H1 (cell line): Measurements from ENCODE around the gene C9orf152. TPM values are rescaled to one million over a fixed set of nuclear protein-coding genes. Genes with fewer than 3 reads are reported as not detected.
A peak's percentile ranks its signal among the peaks of the same experiment; 100 is the strongest.
"Not testable (repeated sequence)": the region's sequence is repeated elsewhere in the genome, so short reads cannot be mapped to it uniquely, and the experiment has no call there.

Source experiments
- CTCF ChIA-PET: fragments of 300-600 bp; sonication (Branson Sonifier 250); formaldehyde crosslinking; loops from one replicate; lab custom pipeline; 2021; ENCODE audit not compliant: partially characterized antibody; lab: Charles Lee
- POLR2A ChIA-PET: fragments of 300-600 bp; sonication (Branson Sonifier 250); formaldehyde crosslinking; loops from one replicate; lab custom pipeline; 2021; ENCODE audit warnings: inconsistent platforms; ENCODE audit not compliant: partially characterized antibody; lab: Charles Lee
- DNase-seq, 2 experiments: peaks; one replicate each; pipeline versions ENCODE4 v3.0.0 to v3.0.0-alpha.2; 2010 to 2022; ENCODE audit warnings: low spot score in 2 of 2, low read depth in 1 of 2, mixed read lengths in 1 of 2
- FAIRE-seq: peaks from 2 replicates; lab custom pipeline; 2011; peaks lifted over from hg19 to GRCh38; lab: Jason Lieb, UNC
- H2AFZ ChIP-seq: 2 replicates; pipeline ENCODE4 v1.8.1; 2012; ENCODE audit warnings: low read length, inconsistent platforms
- H2AK5ac ChIP-seq: 2 replicates; pipeline ENCODE4 v1.6.1; 2013; ENCODE audit warnings: low read depth, low read length
- H2BK120ac ChIP-seq: replicated peaks from 2 replicates; pipeline ENCODE3; 2013; ENCODE audit warnings: low read depth, low read length, inconsistent platforms
- H2BK12ac ChIP-seq: 2 replicates; pipeline ENCODE4 v1.6.1; 2013; ENCODE audit warnings: low read depth, low read length
- H2BK15ac ChIP-seq: 2 replicates; pipeline ENCODE4 v1.6.1; 2013; ENCODE audit warnings: low read length
- H2BK20ac ChIP-seq: 2 replicates; pipeline ENCODE4 v1.6.1; 2013; ENCODE audit warnings: low read length
- H2BK5ac ChIP-seq: 2 replicates; pipeline ENCODE4 v1.6.1; 2013; ENCODE audit warnings: low read depth, low read length
- H3K14ac ChIP-seq: 2 replicates; pipeline ENCODE4 v1.6.1; 2013; ENCODE audit warnings: inconsistent platforms; ENCODE audit not compliant: insufficient read length
- H3K18ac ChIP-seq: 2 replicates; pipeline ENCODE4 v1.6.1; 2013; ENCODE audit warnings: low read length; ENCODE audit errors: extremely low read depth
- H3K23ac ChIP-seq: 2 replicates; pipeline ENCODE4 v1.6.1; 2013; ENCODE audit warnings: inconsistent platforms; ENCODE audit not compliant: insufficient read length
- H3K23me2 ChIP-seq: 2 replicates; pipeline ENCODE4 v1.6.1; 2013; ENCODE audit warnings: low read depth, low read length
- H3K27ac ChIP-seq: 2 replicates; pipeline ENCODE4 v1.6.1; 2011; ENCODE audit warnings: low read depth, low read length, inconsistent platforms
- H3K27me3 ChIP-seq, 4 experiments: replicated peaks in 1 of 4; 1 replicate in 1 of 4; 2 replicates in 3 of 4; pipeline versions ENCODE4 v1.6.1 to v1.8.1; 2011 to 2013; ENCODE audit warnings: low read length in 3 of 4, mild to moderate bottlenecking in 3 of 4, inconsistent platforms in 2 of 4, mixed read lengths in 2 of 4, moderate library complexity in 1 of 4; ENCODE audit not compliant: control insufficient read depth in 3 of 4, insufficient read depth in 3 of 4; ENCODE audit errors: extremely low read depth in 1 of 4
- H3K36me3 ChIP-seq, 4 experiments: 2 replicates each; pipeline versions ENCODE4 v1.6.1 to v1.8.1; 2011 to 2013; ENCODE audit warnings: mild to moderate bottlenecking in 4 of 4, low read length in 3 of 4, moderate library complexity in 2 of 4, control low read depth in 1 of 4, inconsistent platforms in 1 of 4; ENCODE audit not compliant: insufficient read depth in 4 of 4, control insufficient read depth in 2 of 4
- H3K4ac ChIP-seq: replicated peaks from 2 replicates; pipeline ENCODE3; 2013; ENCODE audit warnings: low read length, low read depth, mixed read lengths, inconsistent platforms; ENCODE audit not compliant: insufficient read length
- H3K4me1 ChIP-seq, 4 experiments: replicated peaks in 1 of 4; 1 replicate in 1 of 4; 2 replicates in 3 of 4; pipeline versions ENCODE4 v1.6.1 to v1.8.1; 2011 to 2013; ENCODE audit warnings: low read length in 3 of 4, inconsistent platforms in 2 of 4, mixed read lengths in 1 of 4; ENCODE audit not compliant: insufficient read depth in 4 of 4, control insufficient read depth in 3 of 4
- H3K4me2 ChIP-seq, 2 experiments: 2 replicates each; pipeline versions ENCODE4 v1.6.1 to v1.8.1; 2011 to 2013; ENCODE audit warnings: low read depth in 2 of 2, low read length in 2 of 2, control low read depth in 1 of 2, inconsistent platforms in 1 of 2, mild to moderate bottlenecking in 1 of 2; ENCODE audit not compliant: insufficient read depth in 1 of 2
- H3K4me3 ChIP-seq, 4 experiments: fragments of 200-600, 300-600 bp in 1 of 4; sonication (generic), shearing (Covaris generic), sonication (Bioruptor Twin) in 1 of 4; 2 replicates each; pipeline versions ENCODE4 v1.5.1 to v1.8.1; 2011 to 2016; ENCODE audit warnings: low read length in 4 of 4, low read depth in 3 of 4, control low read depth in 2 of 4, inconsistent platforms in 2 of 4, mild to moderate bottlenecking in 2 of 4, mixed read lengths in 1 of 4, moderate library complexity in 1 of 4; ENCODE audit not compliant: insufficient read depth in 2 of 4; ENCODE audit errors: extremely low read depth in 1 of 4
- H3K56ac ChIP-seq: replicated peaks from 2 replicates; pipeline ENCODE3; 2013; ENCODE audit warnings: low read depth, mild to moderate bottlenecking, mixed read lengths, low read length, inconsistent platforms; ENCODE audit not compliant: insufficient read length
- H3K79me1 ChIP-seq: 2 replicates; pipeline ENCODE4 v1.6.1; 2013; ENCODE audit warnings: low read depth, low read length, control low read depth
- H3K79me2 ChIP-seq, 2 experiments: 2 replicates each; pipeline versions ENCODE4 v1.6.1 to v1.8.1; 2012 to 2013; ENCODE audit warnings: low read length in 2 of 2, mild to moderate bottlenecking in 2 of 2, inconsistent platforms in 1 of 2; ENCODE audit not compliant: insufficient read depth in 2 of 2, control insufficient read depth in 1 of 2
- H3K9ac ChIP-seq, 4 experiments: replicated peaks in 1 of 4; 1 replicate in 1 of 4; 2 replicates in 3 of 4; pipeline versions ENCODE4 v1.6.1 to v1.8.1; 2011 to 2013; ENCODE audit warnings: low read depth in 3 of 4, low read length in 3 of 4, control low read depth in 2 of 4, mild to moderate bottlenecking in 2 of 4, moderate library complexity in 2 of 4, inconsistent platforms in 1 of 4; ENCODE audit errors: extremely low read depth in 1 of 4
- H3K9me3 ChIP-seq, 2 experiments: 2 replicates each; pipeline versions ENCODE4 v1.6.1 to v1.8.1; 2012 to 2013; ENCODE audit warnings: mild to moderate bottlenecking in 2 of 2, moderate library complexity in 2 of 2, control low read depth in 1 of 2, inconsistent platforms in 1 of 2, low read depth in 1 of 2, low read length in 1 of 2, mixed read lengths in 1 of 2; ENCODE audit not compliant: insufficient read depth in 2 of 2
- H4K20me1 ChIP-seq, 2 experiments: replicated peaks in 1 of 2; 2 replicates each; pipeline versions ENCODE3 to v1.8.1; 2011 to 2013; ENCODE audit warnings: inconsistent platforms in 2 of 2, low read length in 2 of 2, mild to moderate bottlenecking in 1 of 2; ENCODE audit not compliant: insufficient read depth in 2 of 2, control insufficient read depth in 1 of 2
- H4K5ac ChIP-seq: 2 replicates; pipeline ENCODE4 v1.6.1; 2013; ENCODE audit warnings: low read length, low read depth, mixed read lengths, inconsistent platforms; ENCODE audit not compliant: insufficient read length
- H4K8ac ChIP-seq: 2 replicates; pipeline ENCODE4 v1.8.0; 2013; ENCODE audit warnings: mild to moderate bottlenecking, moderate library complexity, low read length, inconsistent platforms; ENCODE audit not compliant: insufficient read depth; ENCODE audit errors: extremely low read depth
- H4K91ac ChIP-seq: replicated peaks from 2 replicates; pipeline ENCODE3; 2013; ENCODE audit warnings: low read length, mixed read lengths, inconsistent platforms; ENCODE audit not compliant: insufficient read length
- BCL11A ChIP-seq, 2 experiments: IDR thresholded peaks; one replicate each; pipeline ENCODE4 v1.6.1; 2011; ENCODE audit warnings: low read depth in 2 of 2, low read length in 2 of 2, mild to moderate bottlenecking in 2 of 2
- EP300 ChIP-seq, 2 experiments: IDR thresholded peaks; 1 replicate in 1 of 2; 2 replicates in 1 of 2; pipeline ENCODE4 v1.6.1; 2011 to 2012; ENCODE audit warnings: low read depth in 2 of 2, low read length in 2 of 2, mild to moderate bottlenecking in 2 of 2, borderline replicate concordance in 1 of 2, inconsistent platforms in 1 of 2, moderate library complexity in 1 of 2
- RAD21 ChIP-seq, 2 experiments: IDR thresholded peaks in 1 of 2; conservative IDR thresholded peaks in 1 of 2; 2 replicates each; pipeline ENCODE4 v1.6.1; 2011; ENCODE audit warnings: low read depth in 2 of 2, low read length in 2 of 2, improper control_type of control experiment in 1 of 2, inconsistent platforms in 1 of 2, mild to moderate bottlenecking in 1 of 2, moderate library complexity in 1 of 2
- RNF2 ChIP-seq: fragments of 200-900, 300-1000 bp; sonication (generic); IDR thresholded peaks from 2 replicates; pipeline ENCODE4 v1.7.1; 2016; ENCODE audit warnings: borderline replicate concordance, low read depth, mild to moderate bottlenecking, antibody characterized with exemption, low read length; ENCODE audit not compliant: poor library complexity, severe bottlenecking; ENCODE audit errors: missing control alignments
- SIN3A ChIP-seq, 2 experiments: IDR thresholded peaks in 1 of 2; conservative IDR thresholded peaks in 1 of 2; 2 replicates each; pipeline ENCODE4 v1.6.1; 2011 to 2012; ENCODE audit warnings: low read length in 2 of 2, improper control_type of control experiment in 1 of 2, low read depth in 1 of 2, mild to moderate bottlenecking in 1 of 2
- SRF ChIP-seq: IDR thresholded peaks from 2 replicates; pipeline ENCODE4 v1.6.1; 2011; ENCODE audit warnings: mild to moderate bottlenecking, low read depth, low read length, moderate library complexity
- WGBS, 2 experiments: shearing (Covaris generic) in 1 of 2; methylation state at CpG; one replicate each; pipeline versions ENCODE4 v1.1.6 to v1.1.7; 2013 to 2015; ENCODE audit warnings: low lambda C conversion rate in 2 of 2, mixed read lengths in 2 of 2, inconsistent platforms in 1 of 2, low coverage in 1 of 2, missing lambda C conversion rate in 1 of 2; ENCODE audit not compliant: insufficient replicate concordance in 2 of 2, insufficient coverage in 1 of 2, insufficient read length in 1 of 2; ENCODE audit errors: extremely low coverage in 1 of 2, missing lambda C conversion rate in 1 of 2; 5-methylcytosine and 5-hydroxymethylcytosine counted together
- polyA plus RNA-seq, 7 experiments: library from polyadenylated mRNA; depleted of rRNA in 3 of 7; stranded (reverse) in 5 of 7; unstranded in 2 of 7; fragments of >200 nt in 5 of 7; fragments of 200-250 nt in 2 of 7; gene quantifications; 1 replicate in 5 of 7; 2 replicates in 1 of 7; 4 replicates in 1 of 7; pipeline versions ENCODE4 v1.2.1 to v1.2.3, GENCODE V29; 2011 to 2013; ENCODE audit warnings: missing spikeins in 2 of 7, mixed read lengths in 2 of 7
- total RNA-seq: library from RNA; stranded (reverse); fragmentation: NEBNext Ultra II Directional; extraction: Animal tissue kit (Norgen Biotek cat#: 25700); gene quantifications from 2 replicates; pipeline ENCODE4 v1.2.1, GENCODE V29; 2021

C9orf152 gene
- total and polyA plus RNA-seq, 2 of the 8 experiments (the other 6 are each of a cell fraction or from before 2014, with no cell fraction given): not detected

- TF ChIP-seq SIN3A (conservative IDR thresholded peaks at IDR 0.05 in 1 of 2, IDR thresholded peaks at IDR 0.05 in 1 of 2; ENCODE audit: low read depth in 1 of 2, low read length in 2 of 2) (no peak), RNF2 (no peak), BCL11A (IDR thresholded peaks at IDR 0.05; ENCODE audit: low read depth in 2 of 2, low read length in 2 of 2) (no peak), SRF (no peak), EP300 (IDR thresholded peaks at IDR 0.05; ENCODE audit: borderline replicate concordance in 1 of 2, low read depth in 2 of 2, low read length in 2 of 2) (no peak), RAD21 (IDR thresholded peaks at IDR 0.05 in 1 of 2, conservative IDR thresholded peaks at IDR 0.05 in 1 of 2; ENCODE audit: low read depth in 2 of 2, low read length in 2 of 2) (peak; percentile 44)
These were observed 10.4 kb downstream of the C9orf152 start (continued) for GRCh38 chr9:110197330-110198187.

- H2AFZ ChIP-seq, H4K8ac ChIP-seq, H4K91ac ChIP-seq, H2BK5ac ChIP-seq, H3K79me2 ChIP-seq, H4K20me1 ChIP-seq, FAIRE-seq, H3K4me2 ChIP-seq, H3K27me3 ChIP-seq, H3K9ac ChIP-seq, H2AK5ac ChIP-seq, H2BK20ac ChIP-seq, H2BK12ac ChIP-seq, POLR2A ChIA-PET, H2BK15ac ChIP-seq, H4K5ac ChIP-seq, H3K56ac ChIP-seq, H3K27ac ChIP-seq, H3K4me1 ChIP-seq, H3K4ac ChIP-seq, H3K79me1 ChIP-seq, H3K23me2 ChIP-seq, H3K9me3 ChIP-seq, H2BK120ac ChIP-seq, H3K18ac ChIP-seq, H3K23ac ChIP-seq, H3K14ac ChIP-seq, H3K36me3 ChIP-seq, DNase-seq, H3K4me3 ChIP-seq: not testable (repeated sequence)
- CTCF ChIA-PET: interaction anchor here (0.8 to 4.7 kb wide), 2 partner anchors 12 to 22 kb away, joined by 5 to 33 read pairs; no protein-coding TSS in a partner anchor
- WGBS, 2 experiments: 95% methylated on average over 15 of the region's 16 CpGs; no CpG with 5 or more reads in 1 of the 2 experiments
These were observed 11.9 kb downstream of the C9orf152 start for GRCh38 chr9:110196084-110196499.
